SU-DHL-6 (cell line): Measurements from ENCODE around the gene SMAD5.

ENCODE experiments used
- EZH2phosphoT487 ChIP-seq: fragments of 200-600 bp; sonication (generic), shearing (Covaris generic); conservative IDR thresholded peaks from 2 replicates; pipeline ENCODE4 v1.6.1; 2018; ENCODE audit warnings: mild to moderate bottlenecking, antibody characterized with exemption, low read length, moderate library complexity, mixed read lengths
- TF ChIP-seq, protein P1 (sequence below): fragments of 200-600 bp; sonication (generic); IDR thresholded peaks from one replicate; pipeline ENCODE4 v1.5.1; 2017; ENCODE audit warnings: antibody characterized with exemption, mild to moderate bottlenecking, low read length, moderate library complexity; ENCODE audit not compliant: insufficient read depth, poor library complexity, severe bottlenecking

DNA sequence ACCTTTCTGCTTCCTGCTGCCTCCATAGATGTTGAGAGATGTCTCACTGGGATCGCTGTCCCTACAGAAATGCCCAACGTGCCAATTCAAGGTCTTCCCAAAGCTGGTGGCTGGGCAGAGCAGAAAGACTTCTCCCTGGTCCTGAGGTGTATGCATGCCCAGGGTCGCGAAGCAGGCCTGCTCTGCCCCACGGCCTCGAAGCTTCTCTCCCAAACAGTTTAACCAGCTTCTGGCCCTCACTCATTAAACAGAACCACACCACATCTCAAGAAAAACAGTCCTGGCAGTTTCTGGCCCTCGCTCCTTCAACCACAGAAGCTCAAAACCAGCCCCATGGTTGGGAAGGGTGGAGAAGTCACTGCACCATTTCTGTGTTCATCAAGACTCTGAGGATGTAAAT is 75.0 kb downstream of the SMAD5 start:
- TF ChIP-seq, protein P1, sequence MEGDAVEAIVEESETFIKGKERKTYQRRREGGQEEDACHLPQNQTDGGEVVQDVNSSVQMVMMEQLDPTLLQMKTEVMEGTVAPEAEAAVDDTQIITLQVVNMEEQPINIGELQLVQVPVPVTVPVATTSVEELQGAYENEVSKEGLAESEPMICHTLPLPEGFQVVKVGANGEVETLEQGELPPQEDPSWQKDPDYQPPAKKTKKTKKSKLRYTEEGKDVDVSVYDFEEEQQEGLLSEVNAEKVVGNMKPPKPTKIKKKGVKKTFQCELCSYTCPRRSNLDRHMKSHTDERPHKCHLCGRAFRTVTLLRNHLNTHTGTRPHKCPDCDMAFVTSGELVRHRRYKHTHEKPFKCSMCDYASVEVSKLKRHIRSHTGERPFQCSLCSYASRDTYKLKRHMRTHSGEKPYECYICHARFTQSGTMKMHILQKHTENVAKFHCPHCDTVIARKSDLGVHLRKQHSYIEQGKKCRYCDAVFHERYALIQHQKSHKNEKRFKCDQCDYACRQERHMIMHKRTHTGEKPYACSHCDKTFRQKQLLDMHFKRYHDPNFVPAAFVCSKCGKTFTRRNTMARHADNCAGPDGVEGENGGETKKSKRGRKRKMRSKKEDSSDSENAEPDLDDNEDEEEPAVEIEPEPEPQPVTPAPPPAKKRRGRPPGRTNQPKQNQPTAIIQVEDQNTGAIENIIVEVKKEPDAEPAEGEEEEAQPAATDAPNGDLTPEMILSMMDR = no peak
- no peak for TF ChIP-seq EZH2phosphoT487
